RWPE2 (cell line): Measurements from ENCODE around the gene PRR29.

ENCODE experiments used
- ATAC-seq: fragments of 200-7000 bp; cut with Tn5 transposase; 3 replicates; pipeline ENCODE4 v1.9.1; 2021; ENCODE audit warnings: low read depth
- DNase-seq: peaks from one replicate; pipeline ENCODE4 v3.0.0-alpha.2; 2020; ENCODE audit warnings: low spot score
- H3K27ac ChIP-seq: fragments of 450-650 bp; 2 replicates; pipeline ENCODE4 v1.5.1; 2017; ENCODE audit warnings: mild to moderate bottlenecking; ENCODE audit not compliant: poor library complexity, severe bottlenecking
- H3K27me3 ChIP-seq: fragments of 250-450 bp; sonication (Bioruptor Pico); 2 replicates; pipeline ENCODE4 v1.5.1; 2021; ENCODE audit warnings: mild to moderate bottlenecking, moderate library complexity; ENCODE audit not compliant: insufficient read depth, poor library complexity, severe bottlenecking
- H3K36me3 ChIP-seq: fragments of 250-450 bp; sonication (Bioruptor Pico); 2 replicates; pipeline ENCODE4 v1.5.1; 2020; ENCODE audit warnings: low read depth, mild to moderate bottlenecking, moderate library complexity
- H3K4me1 ChIP-seq: fragments of 250-450 bp; sonication (Bioruptor Pico); 2 replicates; pipeline ENCODE4 v1.5.1; 2021; ENCODE audit warnings: mild to moderate bottlenecking, moderate library complexity; ENCODE audit not compliant: insufficient read depth, poor library complexity, severe bottlenecking
- H3K4me3 ChIP-seq: fragments of 250-450 bp; sonication (Bioruptor Pico); 2 replicates; pipeline ENCODE4 v1.5.1; 2021; ENCODE audit warnings: mild to moderate bottlenecking, moderate library complexity; ENCODE audit not compliant: severe bottlenecking
- H3K9me3 ChIP-seq: fragments of 250-450 bp; sonication (Bioruptor Pico); 2 replicates; pipeline ENCODE4 v1.5.1; 2021; ENCODE audit warnings: mild to moderate bottlenecking, moderate library complexity; ENCODE audit not compliant: severe bottlenecking
- CTCF ChIP-seq: fragments of 450-650 bp; IDR thresholded peaks from one replicate; pipeline ENCODE4 v1.5.1; 2017; ENCODE audit warnings: mild to moderate bottlenecking, moderate library complexity; ENCODE audit not compliant: poor library complexity, severe bottlenecking

The PRR29 gene

GRCh38 chr17:63967953-63968352, 30.2 kb upstream of the PRR29 start:
- ATAC-seq: no peak
- Histone ChIP-seq H3K4me1 (no peaks in the 10 kb centered on the region), H3K27me3 (no peaks in the 10 kb centered on the region), H3K4me3 (no peak overlapping the region), H3K36me3 (no peaks in the 10 kb centered on the region), H3K27ac (no peak overlapping the region), H3K9me3 (no peaks in the 10 kb centered on the region)
- no peak for DNase-seq
- TF ChIP-seq CTCF: no peak

GRCh38 chr17:63969278-63969677, 28.9 kb upstream of the PRR29 start:
- Histone ChIP-seq H3K27ac (no peak overlapping the region), H3K36me3 (no peaks in the 10 kb centered on the region), H3K27me3 (no peaks in the 10 kb centered on the region), H3K4me1 (peaks cover 9% of the 10 kb centered on the region), H3K9me3 (no peaks in the 10 kb centered on the region), H3K4me3 (no peak overlapping the region)
- DNase-seq (no peak), ATAC-seq (no peak)
- no peak for TF ChIP-seq CTCF

- no peak for ATAC-seq
- DNase-seq: no peak
- Histone ChIP-seq H3K27ac (peak within 1 kb of the TSS; percentile 61), H3K9me3 (no peaks in the 10 kb centered on the region), H3K4me1 (peaks cover 19% of the 10 kb centered on the region), H3K27me3 (no peaks in the 10 kb centered on the region), H3K36me3 (no peaks in the 10 kb centered on the region), H3K4me3 (no peak within 1 kb of the TSS)
- TF ChIP-seq CTCF: no peak
Observed at GRCh38 chr17:63972796-63973195, 25.4 kb upstream of the PRR29 start, which contains the start of gene SCN4A. SCN4A (minus strand) TSS chr17:63972918; CDS start chr17:63972841, 77 bp downstream.

GRCh38 chr17:63973247-63973646, 24.9 kb upstream of the PRR29 start:
- Histone ChIP-seq H3K4me1 (peaks cover 19% of the 10 kb centered on the region), H3K27me3 (no peaks in the 10 kb centered on the region), H3K4me3 (no peak overlapping the region), H3K36me3 (no peaks in the 10 kb centered on the region), H3K9me3 (no peaks in the 10 kb centered on the region), H3K27ac (no peak overlapping the region)
- no peak for TF ChIP-seq CTCF
- DNase-seq (no peak), ATAC-seq (no peak)

DNA sequence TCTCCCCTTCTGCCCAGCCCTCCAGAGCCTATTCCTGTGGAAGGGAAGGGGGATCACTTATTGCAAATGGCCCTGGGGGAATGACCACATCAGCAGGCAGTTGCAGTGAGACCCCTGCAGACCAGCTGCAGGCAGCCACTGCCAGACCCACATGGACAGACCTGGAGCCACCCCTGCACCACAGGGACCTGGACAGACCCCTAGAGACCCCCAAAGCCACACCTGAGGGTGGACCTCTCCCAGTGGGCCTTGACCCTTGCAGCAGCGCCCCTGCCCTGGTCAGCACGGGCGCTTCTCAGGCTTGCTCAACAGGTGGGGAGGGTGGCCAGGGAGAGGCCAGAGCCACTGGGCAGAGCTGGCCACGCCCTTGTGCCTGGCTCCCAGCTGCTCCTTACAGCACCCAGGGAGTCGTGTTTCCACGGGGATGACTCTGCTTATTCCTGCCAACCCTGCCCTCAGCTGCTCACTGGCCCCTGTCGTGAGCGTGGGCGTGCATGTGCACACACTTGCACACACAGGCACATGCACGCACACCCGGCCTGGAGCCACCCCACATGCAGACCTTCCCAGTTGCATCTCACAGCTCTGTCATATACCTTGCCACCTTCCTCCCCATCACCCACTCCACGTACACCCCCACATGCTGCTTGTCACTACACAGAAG, 24.1 kb upstream of the PRR29 start:
- Histone ChIP-seq H3K9me3 (no peaks in the 10 kb centered on the region), H3K27ac (peak overlapping the region; percentile 61), H3K4me3 (no peak overlapping the region), H3K36me3 (no peaks in the 10 kb centered on the region), H3K4me1 (peaks cover 19% of the 10 kb centered on the region), H3K27me3 (no peaks in the 10 kb centered on the region)
- no peak for DNase-seq
- peak; percentile 82 for ATAC-seq
- TF ChIP-seq CTCF: no peak
